Measurements from ENCODE around the gene RBBP4.
A peak's percentile ranks its signal among the peaks of the same experiment; 100 is the strongest.
"Not testable (repeated sequence)": the region's sequence is repeated elsewhere in the genome, so short reads cannot be mapped to it uniquely, and the experiment has no call there.

The RBBP4 gene

DNA sequence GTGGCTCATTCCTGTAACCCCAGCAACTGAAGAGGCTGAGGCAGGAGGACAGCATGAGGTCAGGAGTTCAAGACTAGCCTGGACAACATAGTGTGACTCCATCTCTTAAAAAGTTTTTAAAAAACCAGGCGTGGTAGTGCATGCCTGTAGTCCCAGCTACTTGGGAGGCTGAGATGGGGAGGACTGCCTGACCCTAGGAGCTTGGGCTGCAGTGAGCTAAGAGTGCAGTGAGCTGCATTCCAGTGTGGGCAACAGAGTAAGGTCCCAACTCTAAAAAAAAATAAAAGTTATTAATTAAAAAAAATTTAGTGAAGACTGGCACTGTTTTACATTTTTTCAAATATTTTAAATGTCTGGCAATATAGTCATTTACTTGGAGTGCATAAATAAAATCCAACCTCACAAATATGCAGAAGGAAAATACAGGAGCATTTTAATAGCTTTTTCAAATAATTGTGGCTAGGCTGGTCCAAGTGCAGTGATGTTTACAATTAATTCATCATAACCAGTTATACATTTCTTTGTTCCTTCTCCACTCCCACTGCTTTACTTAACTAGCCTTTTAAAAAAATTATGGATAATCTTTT is 11.4 kb upstream of the RBBP4 start:
- no peak for DNase-seq (ENCODE audit: low spot score)

DNA sequence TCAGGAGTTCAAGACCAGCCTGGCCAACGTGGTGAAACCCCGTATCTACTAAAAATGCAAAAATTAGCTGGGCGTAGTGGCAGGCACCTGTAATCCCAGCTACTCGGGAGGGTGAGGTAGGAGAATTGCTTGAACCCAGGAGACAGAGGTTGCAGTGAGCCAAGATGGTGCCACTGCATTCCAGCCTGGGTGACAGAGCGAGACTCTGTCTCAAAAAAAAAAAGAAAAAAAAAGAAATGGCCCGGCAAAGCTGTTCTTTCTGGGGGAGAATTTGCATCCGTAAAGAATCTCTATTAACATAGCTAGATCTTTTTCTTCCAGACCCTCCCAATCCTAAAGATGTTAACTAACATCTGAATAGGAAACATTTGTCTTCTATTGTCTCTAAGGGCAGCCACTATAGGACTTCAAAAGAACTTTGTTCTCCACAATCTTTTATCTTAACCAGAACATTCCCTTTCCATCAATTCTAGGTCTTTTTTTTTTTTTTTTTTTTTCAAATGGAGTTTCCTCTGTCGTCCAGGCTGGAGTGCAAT is 8.6 kb upstream of the RBBP4 start:
- DNase-seq (ENCODE audit: low spot score): not testable (repeated sequence)

DNA sequence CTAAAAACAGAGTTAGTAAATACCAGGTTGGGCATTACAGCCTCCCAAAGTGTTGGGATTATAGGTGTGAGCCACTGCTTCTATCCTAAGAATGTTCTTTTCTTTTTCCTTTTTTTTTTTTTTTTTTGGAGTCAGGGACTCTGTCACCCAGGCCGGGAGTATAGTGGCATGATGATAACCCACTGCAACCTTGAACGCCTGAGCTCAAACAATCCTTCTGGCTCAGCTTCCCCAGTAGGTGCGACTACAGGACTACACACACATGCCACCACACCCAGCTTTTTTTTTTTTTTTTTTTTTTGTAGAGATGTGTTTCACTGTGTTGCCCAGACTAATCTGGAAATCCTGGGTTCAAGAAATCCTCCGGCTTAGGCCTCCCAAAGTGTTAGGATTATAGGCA is 6.6 kb upstream of the RBBP4 start:
- DNase-seq (ENCODE audit: low spot score): no peak

DNA sequence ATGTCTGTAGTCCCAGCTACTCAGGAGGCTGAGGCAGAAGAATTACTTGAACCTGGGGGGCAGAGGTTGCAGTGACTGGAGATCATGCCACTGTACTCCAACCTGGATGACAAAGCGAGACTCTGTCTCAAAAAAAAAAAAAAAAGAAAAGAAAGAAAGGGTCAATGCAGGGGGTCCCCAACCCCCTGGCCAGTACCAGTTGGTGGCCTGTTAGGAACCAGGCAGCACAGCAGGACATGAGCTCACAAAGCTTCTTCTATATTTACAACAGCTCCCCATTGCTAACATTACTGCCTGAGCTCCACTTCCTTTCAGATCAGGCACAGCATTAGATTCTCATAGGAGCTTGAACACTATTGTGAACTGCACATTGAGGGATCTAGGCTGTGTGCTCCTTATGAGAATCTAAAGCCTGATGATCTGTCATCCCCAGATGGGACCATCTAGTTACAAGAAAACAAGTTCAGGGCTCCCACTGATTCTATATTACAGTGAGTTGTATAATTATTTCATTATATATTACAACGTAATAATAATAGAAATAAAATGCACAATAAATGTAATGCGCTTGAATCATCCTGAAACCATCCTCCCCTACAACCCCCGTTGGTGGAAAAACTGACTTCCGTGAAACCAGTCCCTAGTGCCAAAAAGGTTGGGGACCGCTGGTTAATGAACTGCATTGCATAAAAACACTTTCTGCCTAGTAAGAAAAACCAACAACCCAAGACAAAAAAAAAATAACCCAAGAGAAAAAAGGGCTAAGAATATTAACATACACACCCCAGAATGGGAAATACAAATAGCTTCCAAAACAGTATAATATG is 3.5 kb upstream of the RBBP4 start:
- DNase-seq (ENCODE audit: low spot score): no peak

DNA sequence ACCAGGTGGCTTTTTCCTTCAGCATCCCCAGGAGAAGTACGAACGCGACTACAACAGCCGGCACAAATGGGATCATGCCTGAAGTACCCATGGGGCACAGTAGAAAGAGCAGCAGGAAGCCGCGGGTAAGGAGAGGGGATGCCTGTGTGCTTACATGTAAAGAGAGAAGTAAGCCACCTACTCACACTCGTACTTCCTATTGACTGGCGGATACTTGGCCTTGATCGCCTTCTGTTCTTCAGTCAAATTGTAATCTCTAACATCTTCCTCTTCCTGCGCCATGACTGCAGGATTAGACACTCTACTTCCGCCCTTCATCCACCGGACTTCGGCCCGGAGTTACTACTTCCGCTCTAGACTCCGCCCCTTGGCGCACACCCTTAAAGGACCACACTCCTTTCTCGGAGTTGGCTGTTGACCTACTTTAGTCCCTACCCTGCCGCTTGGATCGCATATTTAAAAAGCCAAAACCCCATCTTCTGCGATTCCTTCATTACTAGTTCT is 708 bp upstream of the RBBP4 start, which contains the start of gene ZBTB8OS:
Gene ZBTB8OS (minus strand): TSS at position 303 of the 504 bp plus-strand sequence. CDS start 21 bp downstream, at position 282.
- peak; percentile 98 for DNase-seq (ENCODE audit: low spot score)

DNA sequence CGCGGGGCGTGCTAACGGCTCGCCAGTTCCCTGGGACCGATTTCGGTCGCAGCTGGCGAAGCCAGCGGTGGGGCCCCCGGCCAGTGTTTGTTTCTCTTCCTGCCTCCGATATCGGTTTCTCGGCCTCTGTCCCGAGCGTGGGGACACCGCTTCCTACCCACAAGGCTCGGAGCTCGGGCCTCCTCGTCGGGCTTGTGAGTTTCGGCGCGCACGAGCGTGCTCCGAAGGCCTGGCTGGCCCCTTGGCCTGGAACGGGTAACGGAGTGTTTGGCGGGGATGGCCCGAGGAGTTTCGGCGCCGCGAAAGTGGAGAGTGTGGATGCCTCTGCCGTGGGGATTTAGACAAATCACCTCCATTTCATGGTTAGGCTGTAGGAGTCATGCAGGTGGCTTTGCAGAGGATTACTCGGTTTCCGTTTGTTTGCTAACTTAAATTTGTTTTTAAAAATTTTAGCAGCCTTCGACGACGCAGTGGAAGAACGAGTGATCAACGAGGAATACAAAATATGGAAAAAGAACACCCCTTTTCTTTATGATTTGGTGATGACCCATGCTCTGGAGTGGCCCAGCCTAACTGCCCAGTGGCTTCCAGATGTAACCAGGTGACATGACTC is 559 bp downstream of the RBBP4 start:
- DNase-seq (ENCODE audit: low spot score): peak; percentile 41

DNA sequence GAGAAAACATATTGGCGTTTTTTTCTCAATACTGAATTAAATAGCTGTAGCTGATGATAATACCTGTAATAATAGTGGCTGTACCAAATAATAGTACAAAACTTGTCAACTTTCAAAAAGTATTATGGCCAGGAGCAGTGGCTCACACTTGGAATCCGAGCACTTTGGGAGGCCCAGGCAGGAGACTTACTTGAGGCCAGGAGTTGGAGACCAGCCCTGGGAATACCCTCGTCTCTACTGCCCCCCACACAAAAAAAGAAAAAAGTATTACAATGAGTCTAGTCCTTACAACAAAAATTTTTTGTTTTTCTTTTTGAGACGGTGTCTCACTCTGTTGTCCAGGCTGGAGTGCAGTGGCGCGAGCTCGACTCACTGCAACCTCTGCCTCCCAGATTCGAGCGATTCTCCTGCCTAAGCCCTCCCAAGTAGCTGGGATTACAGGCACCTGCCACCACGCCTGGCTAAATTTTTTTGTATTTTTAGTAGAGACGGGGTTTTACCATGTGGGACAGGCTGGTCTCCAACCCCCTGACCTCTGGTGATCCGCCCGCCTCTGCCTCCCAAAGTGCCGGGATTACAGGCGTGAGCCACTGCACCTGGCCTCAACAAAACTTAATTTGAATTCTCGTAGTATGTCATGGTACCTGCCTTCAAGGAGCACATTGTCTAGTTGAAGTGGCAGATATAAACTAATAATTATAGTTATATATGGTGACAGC is 1.4 kb downstream of the RBBP4 start:
- no peak for DNase-seq (ENCODE audit: low spot score)

DNA sequence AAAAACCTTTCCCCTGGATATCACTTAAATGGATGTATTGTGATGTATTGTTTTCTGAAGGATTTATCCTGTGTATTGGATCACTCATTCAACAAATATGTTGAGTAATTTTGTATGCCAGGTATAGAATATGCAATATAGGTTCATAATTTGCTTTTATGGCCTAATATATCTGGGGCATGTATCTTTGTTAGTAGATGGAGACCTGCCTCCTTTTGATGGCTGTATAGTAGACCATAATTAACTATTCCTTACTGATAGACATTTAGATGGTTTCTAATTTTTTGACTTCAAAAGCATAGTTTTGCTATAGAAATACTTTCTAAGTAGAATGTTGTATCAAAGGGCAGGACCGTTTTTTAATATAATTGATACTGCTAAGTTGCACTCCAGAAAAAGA is 8.6 kb downstream of the RBBP4 start:
- DNase-seq (ENCODE audit: low spot score): no peak

DNA sequence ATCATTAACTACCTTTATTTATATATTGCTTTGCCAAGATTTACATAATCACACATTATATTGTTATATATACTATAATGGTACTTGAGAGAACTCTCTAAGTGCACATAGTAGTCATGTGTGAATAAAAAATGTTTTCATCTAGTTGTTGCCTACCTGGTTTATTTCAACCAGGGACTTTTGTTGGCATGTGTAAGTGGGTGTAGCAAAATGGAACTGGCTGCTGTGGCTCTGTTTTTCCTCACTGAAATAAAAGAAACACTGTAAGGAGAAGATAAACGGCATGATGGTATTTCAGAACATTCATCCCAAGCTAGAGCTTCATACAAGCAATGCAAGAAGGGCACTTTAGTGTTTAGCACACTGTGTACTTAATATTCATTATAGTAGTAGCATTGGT is 14.9 kb downstream of the RBBP4 start:
- no peak for DNase-seq (ENCODE audit: low spot score)

DNA sequence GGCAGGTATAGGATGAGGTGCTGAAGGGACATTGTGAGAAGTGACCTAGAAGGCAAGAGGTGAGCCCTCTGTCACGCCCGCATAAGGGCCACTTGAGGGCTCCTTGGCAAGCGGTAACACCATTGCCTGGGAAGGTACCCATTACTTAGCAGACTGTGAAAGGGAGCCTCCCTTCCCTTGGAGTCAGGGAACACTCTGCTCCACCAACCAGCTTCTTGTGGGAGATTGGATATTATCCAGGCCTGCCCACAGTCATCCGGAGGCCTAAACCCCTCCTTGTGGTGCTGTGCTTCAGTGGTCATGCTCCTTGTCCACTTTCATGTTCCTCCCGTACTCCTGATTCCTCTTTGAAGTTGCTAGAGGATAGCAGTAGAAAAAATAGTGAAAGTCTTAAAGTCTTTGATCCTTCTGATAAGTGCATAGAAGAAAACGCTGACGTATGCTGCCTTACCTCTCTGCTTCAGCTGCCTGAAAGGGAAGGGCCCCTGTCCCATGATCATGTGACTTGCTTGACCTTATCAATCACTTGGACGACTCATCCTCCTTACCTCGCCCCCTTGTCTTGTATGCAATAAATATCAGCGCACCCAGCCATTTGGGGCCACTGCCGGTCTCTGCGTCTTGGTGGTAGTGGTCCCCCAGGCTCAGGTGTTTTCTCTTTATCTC is 16.0 kb downstream of the RBBP4 start:
- no peak for DNase-seq (ENCODE audit: low spot score)

DNA sequence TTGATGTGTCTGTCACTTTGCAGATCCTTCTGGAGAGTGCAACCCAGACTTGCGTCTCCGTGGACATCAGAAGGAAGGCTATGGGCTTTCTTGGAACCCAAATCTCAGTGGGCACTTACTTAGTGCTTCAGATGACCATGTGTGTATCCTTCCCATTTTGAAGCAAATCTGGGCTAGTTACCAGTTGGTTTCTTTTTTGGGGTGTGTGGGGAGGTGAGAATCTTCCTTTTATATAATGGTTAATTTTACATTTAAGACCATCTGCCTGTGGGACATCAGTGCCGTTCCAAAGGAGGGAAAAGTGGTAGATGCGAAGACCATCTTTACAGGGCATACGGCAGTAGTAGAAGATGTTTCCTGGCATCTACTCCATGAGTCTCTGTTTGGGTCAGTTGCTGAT is 17.7 kb downstream of the RBBP4 start:
- DNase-seq (ENCODE audit: low spot score): not testable (repeated sequence)

DNA sequence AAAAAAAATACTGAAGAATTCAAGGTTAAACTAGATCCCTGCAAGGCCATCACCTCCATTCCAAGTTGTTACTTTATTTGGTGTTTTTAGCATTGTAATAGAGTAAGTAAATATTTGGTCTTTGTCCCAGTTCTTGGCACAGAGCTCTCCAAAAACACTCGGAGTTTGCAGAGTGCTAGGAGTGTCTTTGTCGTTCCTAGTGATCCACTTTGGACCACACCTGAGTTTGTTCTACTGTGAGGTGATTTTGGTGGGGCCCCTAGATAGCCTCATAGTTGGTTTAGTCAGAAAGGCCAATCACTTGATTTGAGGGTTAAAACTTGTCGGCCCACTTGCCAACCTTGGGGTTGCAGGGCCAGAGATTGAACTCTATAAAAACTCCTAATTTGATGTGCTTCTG is 25.9 kb downstream of the RBBP4 start:
- DNase-seq (ENCODE audit: low spot score): no peak

DNA sequence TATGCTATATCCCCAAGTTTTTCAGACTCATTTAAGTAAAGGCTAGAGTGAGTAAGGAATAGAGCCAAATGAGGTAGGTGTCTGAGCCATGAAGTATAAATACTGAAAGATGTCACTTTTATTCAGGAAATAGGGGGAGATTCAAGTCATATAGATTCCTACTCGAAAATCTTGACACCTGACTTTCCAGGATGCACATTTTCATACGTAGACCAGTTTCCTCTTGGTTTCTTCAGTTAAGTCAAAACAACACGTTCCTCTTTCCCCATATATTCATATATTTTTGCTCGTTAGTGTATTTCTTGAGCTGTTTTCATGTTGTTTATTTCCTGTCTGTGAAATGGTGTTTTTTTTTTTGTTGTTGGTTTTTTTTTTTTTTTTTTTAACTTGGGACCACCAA is 29.0 kb downstream of the RBBP4 start:
- not testable (repeated sequence) for DNase-seq (ENCODE audit: low spot score)

DNA sequence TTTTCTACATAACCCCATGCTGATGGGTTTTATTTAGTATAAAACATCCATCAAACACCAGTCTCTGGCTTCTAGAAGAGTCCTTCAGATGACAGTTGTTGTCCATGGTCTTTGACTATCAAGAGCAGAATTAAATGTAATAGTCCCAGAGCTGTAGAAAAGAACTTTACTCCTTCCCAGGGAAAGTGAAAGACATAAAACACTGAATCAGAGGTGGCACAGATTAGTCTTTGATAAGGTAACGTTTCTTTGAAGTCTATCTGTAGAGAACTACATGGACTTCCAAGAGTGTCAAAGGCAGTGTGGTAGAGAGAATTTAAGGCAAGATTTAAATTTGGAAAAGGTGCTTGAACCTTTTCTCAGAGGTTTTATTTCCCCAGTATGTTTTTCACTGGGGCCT is 29.6 kb downstream of the RBBP4 start:
- no peak for DNase-seq (ENCODE audit: low spot score)

DNA sequence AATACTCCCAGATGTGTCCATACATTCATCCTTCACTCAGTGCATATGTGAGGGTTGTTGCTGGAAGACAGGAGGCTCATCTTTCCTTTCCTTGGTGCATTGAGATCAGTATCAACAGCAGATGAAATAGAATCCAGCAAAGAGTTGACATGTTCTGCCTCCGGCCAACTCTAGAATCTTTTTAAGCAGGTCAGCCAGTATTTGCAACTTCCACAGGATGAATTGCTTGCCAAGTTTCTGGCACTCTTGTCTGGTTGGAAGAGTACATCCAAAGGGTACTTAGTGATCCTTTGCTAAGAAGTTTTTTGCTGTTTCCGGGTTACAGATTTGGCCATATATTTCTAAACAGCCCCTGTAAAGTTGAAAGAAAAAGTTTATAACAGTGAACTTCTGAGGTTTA is 30.5 kb downstream of the RBBP4 start:
- no peak for DNase-seq (ENCODE audit: low spot score)

DNA sequence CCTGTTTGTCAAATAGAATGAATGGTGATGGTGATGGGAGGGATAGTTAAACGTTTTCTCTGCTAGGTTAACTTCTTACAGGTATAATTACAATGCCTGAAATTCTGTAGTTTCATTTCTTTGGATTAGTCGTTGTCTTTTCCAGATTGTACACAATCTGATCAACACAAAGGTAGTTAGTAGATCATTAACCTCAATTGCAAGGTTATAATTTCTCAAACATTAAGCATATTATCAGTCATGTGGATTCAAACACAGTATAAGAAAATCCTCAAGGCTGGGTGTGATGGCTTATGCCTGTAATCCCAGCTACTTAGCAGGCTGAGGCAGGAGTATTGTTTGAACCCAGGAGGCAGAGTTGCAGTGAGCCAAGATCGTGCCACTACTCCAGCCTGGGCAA is 31.0 kb downstream of the RBBP4 start:
- no peak for DNase-seq (ENCODE audit: low spot score)

DNA sequence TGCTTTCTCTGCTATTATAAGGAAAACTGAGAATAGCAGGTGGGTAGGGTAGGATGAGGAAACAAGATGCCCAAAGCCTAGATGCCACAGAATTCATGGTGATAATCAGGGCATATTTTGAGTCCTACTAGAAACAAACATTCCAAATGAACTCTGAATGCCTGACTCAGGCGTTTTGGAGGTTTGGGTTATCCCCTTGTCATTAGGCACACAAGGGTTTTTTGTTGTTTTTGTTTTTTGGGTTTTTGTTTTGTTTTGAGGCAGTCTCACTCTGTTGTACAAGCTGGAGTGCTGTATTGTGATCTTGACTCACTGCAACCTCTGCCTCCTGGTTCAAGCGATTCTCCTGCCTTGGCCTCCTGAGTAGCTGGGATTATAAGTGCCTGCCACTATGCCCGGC is 32.4 kb downstream of the RBBP4 start:
- DNase-seq (ENCODE audit: low spot score): no peak

DNA sequence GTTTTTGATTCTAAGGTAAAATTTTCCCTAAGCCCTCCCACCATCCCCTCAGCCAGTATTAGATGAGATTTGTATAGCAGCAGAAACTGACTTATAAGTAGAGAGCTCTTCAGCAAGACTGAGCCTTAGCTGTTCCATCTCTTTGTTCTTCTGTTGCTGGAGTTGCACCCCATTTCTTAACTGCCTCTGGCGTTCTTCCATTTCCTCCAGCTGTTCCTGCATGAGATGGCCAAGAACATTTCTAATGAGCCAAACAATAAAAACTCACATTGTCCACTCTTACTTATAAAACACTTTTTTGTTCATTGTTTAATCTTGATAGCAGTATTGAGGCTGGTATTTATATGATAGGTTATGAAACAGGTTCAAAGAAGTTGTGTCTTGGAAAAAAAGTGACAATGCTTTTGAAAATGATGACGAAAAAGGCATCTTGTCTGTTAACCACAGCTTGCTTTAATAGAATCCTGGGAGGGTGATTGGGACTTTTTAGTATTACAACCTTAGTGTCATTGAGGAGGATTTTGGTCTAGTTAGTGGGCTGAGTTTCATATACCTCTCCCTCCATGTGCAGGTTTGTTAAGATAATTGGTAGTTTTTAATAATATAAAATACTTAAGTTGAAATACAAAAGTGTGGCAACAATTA is 33.3 kb downstream of the RBBP4 start:
- no peak for DNase-seq (ENCODE audit: low spot score)

DNA sequence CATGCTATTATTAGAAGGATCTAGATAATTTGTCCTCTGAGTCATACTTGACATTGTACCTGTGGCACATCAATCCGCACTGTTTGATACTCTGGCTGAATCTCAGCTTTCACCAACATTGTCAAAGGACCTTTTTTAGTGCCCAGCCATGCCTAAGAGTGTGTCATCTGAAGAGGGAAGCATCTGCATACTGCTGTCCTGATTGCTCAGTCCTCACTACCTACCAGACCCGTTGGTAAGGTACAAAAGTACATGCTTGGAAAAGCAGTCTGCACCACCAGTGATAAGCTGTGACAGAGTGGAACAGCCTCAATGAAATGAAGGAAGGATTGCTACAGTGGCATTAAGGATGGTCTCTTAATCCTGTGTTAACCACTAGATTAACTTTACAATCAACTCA is 34.5 kb downstream of the RBBP4 start:
- DNase-seq (ENCODE audit: low spot score): no peak

DNA sequence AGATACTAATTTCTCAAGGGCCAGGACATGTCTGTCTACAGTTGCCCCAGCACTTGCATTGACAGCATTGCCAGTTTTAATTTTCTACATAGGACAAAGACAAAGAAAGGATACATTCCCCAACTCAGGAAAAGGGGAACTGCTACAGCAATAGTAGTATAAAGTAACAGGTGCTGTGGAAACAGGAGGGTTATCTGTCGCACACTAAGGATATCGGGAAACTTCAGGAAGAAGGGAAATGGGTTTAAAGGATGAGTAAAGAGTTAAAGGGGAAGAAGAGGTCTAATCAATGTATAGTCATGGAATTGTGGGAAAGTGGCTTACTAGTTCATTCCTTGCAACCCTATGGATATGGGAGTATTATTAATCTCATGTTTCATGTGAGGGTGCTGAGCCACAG is 35.4 kb downstream of the RBBP4 start:
- DNase-seq (ENCODE audit: low spot score): no peak

All from kidney capillary endothelial cell (primary cell).